Measurements from ENCODE around the gene PDE1C. TPM values are rescaled to one million over a fixed set of nuclear protein-coding genes. Genes with fewer than 3 reads are reported as not detected.
"Not testable (repeated sequence)": the region's sequence is repeated elsewhere in the genome, so short reads cannot be mapped to it uniquely, and the experiment has no call there.

Gene PDE1C
- total RNA-seq, 1 experiment from 2014 or later = 0.02 TPM

DNA sequence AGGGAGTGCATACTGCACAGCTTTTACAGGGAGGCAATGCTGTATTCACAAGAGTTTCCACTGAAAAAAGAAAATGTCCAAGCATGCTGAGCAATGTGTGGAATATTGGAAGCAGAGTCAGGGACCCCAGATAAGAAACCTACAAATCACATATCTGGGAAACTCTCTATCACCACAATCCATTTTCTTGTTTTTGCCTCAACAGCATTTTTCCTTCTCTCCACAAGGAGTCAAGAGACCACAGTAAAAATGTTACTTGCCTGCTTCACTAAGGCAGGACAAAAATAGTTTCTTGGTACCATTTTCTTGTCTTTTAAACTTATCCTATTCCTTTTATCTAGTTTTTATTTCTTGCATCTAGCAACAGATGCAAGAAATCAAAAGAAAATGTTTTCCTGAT, 19.5 kb upstream of the PDE1C start:
- H3K27ac ChIP-seq = no peak overlapping the region
- DNase-seq = no peak
- no peaks in the 10 kb centered on the region for H3K27me3 ChIP-seq
- no peak overlapping the region for H3K4me3 ChIP-seq
- no peaks in the 10 kb centered on the region for H3K9me3 ChIP-seq (replicated peaks)
- H3K4me1 ChIP-seq = no peaks in the 10 kb centered on the region
- H3K36me3 ChIP-seq = no peaks in the 10 kb centered on the region

- Histone ChIP-seq H3K4me3 (no peak overlapping the region), H3K9me3 (replicated peaks) (no peaks in the 10 kb centered on the region), H3K36me3 (no peaks in the 10 kb centered on the region), H3K27me3 (no peaks in the 10 kb centered on the region), H3K4me1 (no peaks in the 10 kb centered on the region), H3K27ac (no peak overlapping the region)
- DNase-seq = no peak
Observed at GRCh38 chr7:32089256-32089655, 19.0 kb upstream of the PDE1C start.

DNA sequence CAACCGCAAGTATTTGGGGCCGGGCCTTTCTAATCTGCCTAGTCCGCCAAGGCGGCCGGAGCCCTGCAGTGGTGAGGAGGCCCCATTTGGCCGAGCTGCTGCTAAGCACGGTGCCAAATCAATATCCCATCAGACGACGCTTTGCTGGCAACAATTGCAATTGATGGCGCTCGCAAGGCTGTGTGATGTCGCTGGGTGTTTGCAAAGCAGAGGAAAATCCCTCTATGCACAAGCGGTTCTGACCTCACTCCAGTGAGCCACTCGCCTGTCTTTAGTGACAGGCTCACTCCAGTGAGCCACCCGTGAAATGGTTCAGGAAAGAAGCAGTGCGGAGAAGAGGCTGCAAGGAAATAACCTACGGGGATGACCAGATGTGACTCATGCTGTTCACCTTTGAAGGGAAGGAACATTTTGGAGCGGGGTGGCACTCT, 18.3 kb upstream of the PDE1C start:
- Histone ChIP-seq H3K4me3 (no peak overlapping the region), H3K4me1 (no peaks in the 10 kb centered on the region), H3K27ac (no peak overlapping the region), H3K36me3 (no peaks in the 10 kb centered on the region), H3K9me3 (replicated peaks) (no peaks in the 10 kb centered on the region), H3K27me3 (no peaks in the 10 kb centered on the region)
- DNase-seq = no peak

- H3K4me1 ChIP-seq = no peaks in the 10 kb centered on the region; the same call in 1 of the 2 replicates
- no peaks in the 10 kb centered on the region; the same call in 1 of the 2 replicates for H3K27me3 ChIP-seq
- no peak for DNase-seq
- no peaks in the 10 kb centered on the region for H3K36me3 ChIP-seq
- H3K4me3 ChIP-seq = no peak overlapping the region
- H3K27ac ChIP-seq = no peak overlapping the region
- no peaks in the 10 kb centered on the region for H3K9me3 ChIP-seq (replicated peaks)
Observed at GRCh38 chr7:32079510-32079909, 9.3 kb upstream of the PDE1C start.

DNA sequence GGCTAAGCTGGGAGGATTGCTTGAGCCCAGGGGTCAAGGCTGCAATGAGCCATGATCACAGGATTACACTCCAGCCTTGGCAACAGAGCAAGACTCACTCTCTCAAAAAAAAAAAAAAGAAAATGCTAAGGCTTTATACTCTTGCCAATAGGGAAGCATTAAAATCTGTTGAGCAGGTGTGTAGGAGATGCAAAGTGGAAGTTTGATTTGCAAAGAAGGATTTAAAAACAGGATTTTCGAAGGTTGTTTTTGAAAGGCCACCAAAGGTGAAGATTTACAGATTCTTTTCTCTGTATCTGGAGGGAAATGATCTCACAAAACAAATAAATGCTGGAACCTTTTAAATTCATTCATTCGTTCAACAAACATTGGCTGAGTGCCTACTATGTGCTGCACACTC, 8.6 kb upstream of the PDE1C start:
- Histone ChIP-seq H3K4me1 (no peaks in the 10 kb centered on the region; the same call in 1 of the 2 replicates), H3K36me3 (no peaks in the 10 kb centered on the region), H3K27me3 (no peaks in the 10 kb centered on the region; the same call in 1 of the 2 replicates), H3K9me3 (replicated peaks) (no peaks in the 10 kb centered on the region), H3K4me3 (no peak overlapping the region), H3K27ac (no peak overlapping the region)
- no peak for DNase-seq

DNA sequence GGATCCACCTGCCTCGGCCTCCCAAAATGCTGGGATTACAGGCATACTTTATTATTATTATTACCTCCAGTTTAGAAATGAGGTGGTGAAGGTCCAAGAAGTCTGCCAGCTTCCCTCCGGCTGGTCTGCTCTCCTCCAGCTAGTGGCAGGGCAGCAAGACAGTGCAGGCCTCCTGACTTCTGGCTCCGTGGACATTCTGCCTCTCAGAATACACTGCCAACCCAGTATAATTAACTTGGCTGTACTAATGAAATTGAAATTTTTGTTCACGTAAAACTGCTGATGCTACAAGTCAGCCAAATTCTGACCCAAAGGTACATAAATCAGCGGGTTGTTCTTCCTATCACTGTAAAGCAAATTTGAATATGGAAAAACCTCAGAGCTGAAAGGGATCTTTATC, 7.6 kb upstream of the PDE1C start:
- no peak for DNase-seq
- Histone ChIP-seq H3K27me3 (no peaks in the 10 kb centered on the region; the same call in 1 of the 2 replicates), H3K36me3 (no peaks in the 10 kb centered on the region)

GRCh38 chr7:32076802-32077201, 6.6 kb upstream of the PDE1C start:
- not testable (repeated sequence) for H3K4me1 ChIP-seq; H3K27me3 ChIP-seq; H3K4me3 ChIP-seq; H3K9me3 ChIP-seq (replicated peaks); H3K36me3 ChIP-seq; H3K27ac ChIP-seq
- DNase-seq = peak in 1 of 2 experiments; percentile 9

More for the DNA sequence above, 7.6 kb upstream of the PDE1C start:
- H3K27ac ChIP-seq = no peak overlapping the region
- H3K4me1 ChIP-seq = no peaks in the 10 kb centered on the region; the same call in 1 of the 2 replicates
- H3K9me3 ChIP-seq (replicated peaks) = no peaks in the 10 kb centered on the region
- no peak overlapping the region for H3K4me3 ChIP-seq

DNA sequence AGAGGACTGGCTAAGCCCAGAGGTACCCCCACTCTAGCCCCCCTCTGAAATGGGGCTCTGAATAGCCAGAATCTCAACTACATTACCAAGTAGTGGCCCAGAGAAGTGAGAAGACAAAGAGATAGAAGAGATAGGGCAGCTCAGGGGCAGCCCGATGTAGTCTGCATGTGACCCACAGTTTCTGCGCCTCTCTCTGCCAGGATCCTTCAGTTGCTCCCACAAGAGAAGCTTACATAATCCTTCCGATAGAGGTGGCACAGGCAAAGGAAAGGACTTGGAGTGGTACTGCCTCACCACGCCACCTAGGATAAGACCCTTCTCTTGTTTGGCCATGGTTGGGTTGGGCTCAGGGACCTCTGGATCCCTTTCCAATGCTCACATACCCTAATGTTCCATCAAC, 5.4 kb upstream of the PDE1C start:
- Histone ChIP-seq H3K9me3 (replicated peaks) (no peaks in the 10 kb centered on the region), H3K27me3 (no peaks in the 10 kb centered on the region; the same call in 1 of the 2 replicates), H3K36me3 (no peaks in the 10 kb centered on the region), H3K4me1 (no peaks in the 10 kb centered on the region; the same call in 1 of the 2 replicates), H3K4me3 (no peak overlapping the region), H3K27ac (no peak overlapping the region)
- DNase-seq = no peak

- H3K27me3 ChIP-seq = no peaks in the 10 kb centered on the region; the same call in 1 of the 2 replicates
- H3K4me1 ChIP-seq = no peaks in the 10 kb centered on the region; the same call in 1 of the 2 replicates
- H3K4me3 ChIP-seq = no peak overlapping the region
- H3K9me3 ChIP-seq (replicated peaks) = no peaks in the 10 kb centered on the region
- no peaks in the 10 kb centered on the region for H3K36me3 ChIP-seq
- no peak for DNase-seq
- H3K27ac ChIP-seq = no peak overlapping the region
Observed at GRCh38 chr7:32074787-32075585, 4.8 kb upstream of the PDE1C start.

GRCh38 chr7:32073533-32073932, 3.3 kb upstream of the PDE1C start:
- DNase-seq = no peak
- H3K4me1 ChIP-seq = no peaks in the 10 kb centered on the region; the same call in 1 of the 2 replicates
- no peaks in the 10 kb centered on the region for H3K9me3 ChIP-seq (replicated peaks)
- H3K36me3 ChIP-seq = no peaks in the 10 kb centered on the region
- no peak overlapping the region for H3K4me3 ChIP-seq
- H3K27me3 ChIP-seq = no peaks in the 10 kb centered on the region; the same call in 1 of the 2 replicates
- no peak overlapping the region for H3K27ac ChIP-seq

- Histone ChIP-seq H3K9me3 (replicated peaks) (no peaks in the 10 kb centered on the region), H3K27me3 (no peaks in the 10 kb centered on the region; the same call in 1 of the 2 replicates), H3K4me1 (no peaks in the 10 kb centered on the region; the same call in 1 of the 2 replicates), H3K27ac (no peak overlapping the region), H3K4me3 (no peak overlapping the region), H3K36me3 (no peaks in the 10 kb centered on the region)
- no peak for DNase-seq
Observed at GRCh38 chr7:32072397-32072796, 2.2 kb upstream of the PDE1C start.

DNA sequence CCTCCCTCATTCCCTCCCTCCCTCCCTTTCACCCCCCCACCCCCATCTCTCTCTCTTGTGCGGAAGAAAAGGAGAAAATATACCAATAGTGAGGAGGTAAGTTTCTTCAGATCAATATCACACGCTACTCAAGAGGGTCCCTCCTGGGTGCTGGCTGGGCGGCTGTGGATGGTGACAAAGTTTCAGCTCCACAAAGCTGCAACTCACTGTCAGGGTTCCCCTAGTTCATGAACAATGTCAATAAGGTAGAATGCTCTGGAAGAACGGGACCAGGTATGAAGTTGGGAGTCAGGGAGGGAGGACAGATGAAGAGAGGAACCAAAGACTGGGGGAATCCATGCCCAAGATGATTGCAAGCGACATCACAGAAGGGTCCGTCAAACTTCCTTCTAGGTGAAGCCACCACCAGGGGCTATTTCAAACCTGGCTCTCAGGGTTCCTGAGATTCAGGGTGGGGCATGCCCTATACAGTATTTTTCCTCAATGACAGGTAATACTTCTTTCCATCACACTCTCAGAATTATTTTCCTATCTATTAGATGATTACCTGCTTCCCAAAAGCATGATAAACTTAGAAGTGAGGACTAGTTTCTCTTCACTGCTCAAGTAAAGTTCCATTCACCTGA, 1.4 kb upstream of the PDE1C start:
- H3K36me3 ChIP-seq = no peaks in the 10 kb centered on the region
- no peaks in the 10 kb centered on the region for H3K27me3 ChIP-seq
- no peak overlapping the region for H3K27ac ChIP-seq
- H3K4me3 ChIP-seq = no peak overlapping the region
- H3K9me3 ChIP-seq (replicated peaks) = no peaks in the 10 kb centered on the region
- no peak for DNase-seq
- H3K4me1 ChIP-seq = no peaks in the 10 kb centered on the region

DNA sequence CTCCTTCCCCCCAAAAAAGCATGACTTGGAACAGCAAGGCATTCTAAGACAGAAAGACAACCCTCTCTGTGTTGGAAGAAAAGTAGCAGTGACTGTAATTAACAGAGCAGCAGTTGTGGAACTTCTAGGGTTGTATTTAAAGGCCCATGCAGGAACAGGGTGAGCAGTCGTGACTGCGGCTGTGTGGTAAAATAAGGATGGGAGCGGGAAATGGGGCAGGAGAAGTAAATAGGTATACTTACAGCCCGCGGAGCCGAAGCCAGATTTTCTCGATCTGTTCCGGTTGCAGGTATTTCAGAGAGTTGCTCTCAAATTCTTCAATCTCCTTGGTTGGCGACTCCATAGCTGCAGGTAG, 179 bp downstream of the PDE1C start:
- no peak for DNase-seq
- Histone ChIP-seq H3K36me3 (no peaks in the 10 kb centered on the region), H3K4me1 (no peaks in the 10 kb centered on the region), H3K27me3 (no peaks in the 10 kb centered on the region), H3K4me3 (no peak overlapping the region), H3K27ac (no peak overlapping the region), H3K9me3 (replicated peaks) (no peaks in the 10 kb centered on the region)

DNA sequence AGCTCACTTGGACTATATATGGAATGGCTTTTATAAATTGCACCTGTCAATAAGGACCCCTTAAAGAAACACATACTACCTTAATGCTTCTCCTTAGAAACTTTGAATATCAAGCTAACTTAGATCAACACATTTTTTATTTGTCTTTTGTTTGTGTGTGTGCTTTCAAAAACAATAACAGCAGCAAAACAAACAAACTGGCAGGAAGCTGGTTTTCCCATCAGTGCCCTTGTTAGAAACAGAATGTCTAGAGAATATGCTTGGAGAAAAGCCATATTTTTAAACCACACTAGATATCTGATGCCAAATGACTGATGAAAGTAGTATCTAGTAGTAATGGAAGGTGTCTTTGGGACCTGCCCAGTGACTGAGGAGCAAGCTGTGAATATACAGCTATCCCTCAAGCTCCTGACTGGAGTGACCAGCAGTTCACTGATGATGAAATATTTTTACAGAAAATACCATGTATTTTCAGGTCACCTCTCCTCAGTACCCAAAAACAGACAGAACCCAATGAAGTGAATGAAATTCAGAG, 1.0 kb downstream of the PDE1C start:
- no peaks in the 10 kb centered on the region for H3K4me1 ChIP-seq
- H3K4me3 ChIP-seq = no peak overlapping the region
- no peak overlapping the region for H3K27ac ChIP-seq
- H3K9me3 ChIP-seq (replicated peaks) = no peaks in the 10 kb centered on the region
- H3K36me3 ChIP-seq = no peaks in the 10 kb centered on the region
- no peaks in the 10 kb centered on the region for H3K27me3 ChIP-seq
- DNase-seq = no peak

- no peaks in the 10 kb centered on the region for H3K4me1 ChIP-seq
- H3K4me3 ChIP-seq = no peak overlapping the region
- H3K27ac ChIP-seq = no peak overlapping the region
- H3K36me3 ChIP-seq = no peaks in the 10 kb centered on the region
- no peak for DNase-seq
- H3K9me3 ChIP-seq (replicated peaks) = no peaks in the 10 kb centered on the region
- H3K27me3 ChIP-seq = no peaks in the 10 kb centered on the region
Observed at GRCh38 chr7:32068411-32069101, 1.7 kb downstream of the PDE1C start.
